ENCODE results near the gene ORM2. TPM values are rescaled to one million over a fixed set of nuclear protein-coding genes. Genes with fewer than 3 reads are reported as not detected.

ORM2 gene
- total and polyA plus RNA-seq, 2 of the 4 experiments (the other 2 are of a cell fraction), result not detected

GRCh38 chr9:114303977-114304376, 25.7 kb upstream of the ORM2 start:
- no peak overlapping the region for H2AFZ ChIP-seq (replicated peaks; ENCODE audit: low read length, poor library complexity)
- H3K9me3 ChIP-seq (ENCODE audit: control insufficient read depth, insufficient read depth, low read length), result no peaks in the 10 kb centered on the region
- H3K79me1 ChIP-seq (ENCODE audit: low read depth in 1 of 2, low read length in 2 of 2), result no peaks in the 10 kb centered on the region
- H2BK15ac ChIP-seq (ENCODE audit: low read depth, low read length), result no peak overlapping the region
- H4K91ac ChIP-seq (ENCODE audit: insufficient read depth, low read depth, low read length), result no peak overlapping the region
- CTCF ChIA-PET, result interaction anchor here (1.1 kb wide), 1 partner anchor 196 kb away, joined by 3 read pairs; no protein-coding TSS in a partner anchor
- H3K4me2 ChIP-seq (ENCODE audit: low read depth, low read length), result no peak overlapping the region
- no peak overlapping the region for H3K4ac ChIP-seq (ENCODE audit: low read depth, low read length)
- no peak overlapping the region for H3K23ac ChIP-seq (ENCODE audit: low read depth, low read length)
- no peak overlapping the region for H4K5ac ChIP-seq (ENCODE audit: low read depth, low read length)
- H2BK120ac ChIP-seq (ENCODE audit: low read depth, low read length), result no peak overlapping the region
- no peak for DNase-seq
- H4K8ac ChIP-seq (ENCODE audit: low read depth in 2 of 2, low read length in 2 of 2), result no peak overlapping the region
- BruUV-seq (replicated peaks), result no TSS peak
- no peak overlapping the region for H2BK5ac ChIP-seq (ENCODE audit: low read depth, low read length, poor library complexity, severe bottlenecking)
- H3K14ac ChIP-seq (replicated peaks; ENCODE audit: low read depth, low read length), result no peak overlapping the region
- H3K4me3 ChIP-seq (ENCODE audit: insufficient read depth, low read depth, low read length), result no peak overlapping the region
- H2AK9ac ChIP-seq (replicated peaks; ENCODE audit: low read depth, low read length, poor library complexity), result no peak overlapping the region
- dilution Hi-C loops (cut with HindIII; ENCODE audit: low sequenced_read_pairs, unreplicated experiment) (no loop called here), in situ Hi-C loops (cut with MboI; ENCODE audit: low sequenced_read_pairs) (no loop called here), intact Hi-C loops (cut with micrococcal nuclease) (no loop called here)
- H3K18ac ChIP-seq (ENCODE audit: low read depth, low read length), result no peak overlapping the region
- no peaks in the 10 kb centered on the region for H3K9me1 ChIP-seq (ENCODE audit: insufficient read depth, low read length)
- POLR2A ChIA-PET (ENCODE audit: unreplicated experiment), result no interaction called here
- peaks cover 3% of the 10 kb centered on the region; the same call in 1 of the 2 replicates for H3K4me1 ChIP-seq (ENCODE audit: control insufficient read depth, insufficient read depth, low read length)
- H2AK5ac ChIP-seq (ENCODE audit: low read depth, low read length), result no peak overlapping the region
- no peak overlapping the region for H3K27ac ChIP-seq (ENCODE audit: insufficient read depth, low read length)
- WGBS, 2 experiments (ENCODE audit: extremely low coverage in 2 of 2, insufficient read length in 1 of 2), result 83% methylated on average over 2 of the region's 4 CpGs; no CpG with 5 or more reads in 1 of the 2 experiments
- H3K56ac ChIP-seq (ENCODE audit: extremely low read depth, insufficient read depth, low read length), result no peak overlapping the region
- H3K36me3 ChIP-seq (ENCODE audit: control insufficient read depth, insufficient read depth, low read length), result peaks cover 27% of the 10 kb centered on the region
- TF ChIP-seq, protein P1, sequence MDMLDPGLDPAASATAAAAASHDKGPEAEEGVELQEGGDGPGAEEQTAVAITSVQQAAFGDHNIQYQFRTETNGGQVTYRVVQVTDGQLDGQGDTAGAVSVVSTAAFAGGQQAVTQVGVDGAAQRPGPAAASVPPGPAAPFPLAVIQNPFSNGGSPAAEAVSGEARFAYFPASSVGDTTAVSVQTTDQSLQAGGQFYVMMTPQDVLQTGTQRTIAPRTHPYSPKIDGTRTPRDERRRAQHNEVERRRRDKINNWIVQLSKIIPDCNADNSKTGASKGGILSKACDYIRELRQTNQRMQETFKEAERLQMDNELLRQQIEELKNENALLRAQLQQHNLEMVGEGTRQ (IDR thresholded peaks at IDR 0.05; ENCODE audit: low read depth, low read length), result no peak
- TF ChIP-seq FOS (IDR thresholded peaks at IDR 0.05; ENCODE audit: low read depth, low read length) (no peak), NFE2L2 (IDR thresholded peaks at IDR 0.05; ENCODE audit: low read depth, low read length) (no peak), POLR2A (IDR thresholded peaks at IDR 0.05; ENCODE audit: low read depth, low read length) (no peak), ELK1 (IDR thresholded peaks at IDR 0.05; ENCODE audit: borderline replicate concordance, low read depth, low read length) (no peak), BHLHE40 (IDR thresholded peaks at IDR 0.05; ENCODE audit: low read depth, low read length) (no peak), RAD21 (IDR thresholded peaks at IDR 0.05; ENCODE audit: low read length) (no peak), RFX5 (IDR thresholded peaks at IDR 0.05; ENCODE audit: low read depth, low read length) (no peak), CHD1 (IDR thresholded peaks at IDR 0.05; ENCODE audit: low read depth, low read length) (no peak), MAZ (IDR thresholded peaks at IDR 0.05; ENCODE audit: borderline replicate concordance, low read depth, low read length) (no peak), MXI1 (IDR thresholded peaks at IDR 0.05; ENCODE audit: borderline replicate concordance, low read depth, low read length) (no peak), CEBPB (IDR thresholded peaks at IDR 0.05; ENCODE audit: low read depth, low read length) (no peak)
- TF ChIP-seq, protein P2, sequence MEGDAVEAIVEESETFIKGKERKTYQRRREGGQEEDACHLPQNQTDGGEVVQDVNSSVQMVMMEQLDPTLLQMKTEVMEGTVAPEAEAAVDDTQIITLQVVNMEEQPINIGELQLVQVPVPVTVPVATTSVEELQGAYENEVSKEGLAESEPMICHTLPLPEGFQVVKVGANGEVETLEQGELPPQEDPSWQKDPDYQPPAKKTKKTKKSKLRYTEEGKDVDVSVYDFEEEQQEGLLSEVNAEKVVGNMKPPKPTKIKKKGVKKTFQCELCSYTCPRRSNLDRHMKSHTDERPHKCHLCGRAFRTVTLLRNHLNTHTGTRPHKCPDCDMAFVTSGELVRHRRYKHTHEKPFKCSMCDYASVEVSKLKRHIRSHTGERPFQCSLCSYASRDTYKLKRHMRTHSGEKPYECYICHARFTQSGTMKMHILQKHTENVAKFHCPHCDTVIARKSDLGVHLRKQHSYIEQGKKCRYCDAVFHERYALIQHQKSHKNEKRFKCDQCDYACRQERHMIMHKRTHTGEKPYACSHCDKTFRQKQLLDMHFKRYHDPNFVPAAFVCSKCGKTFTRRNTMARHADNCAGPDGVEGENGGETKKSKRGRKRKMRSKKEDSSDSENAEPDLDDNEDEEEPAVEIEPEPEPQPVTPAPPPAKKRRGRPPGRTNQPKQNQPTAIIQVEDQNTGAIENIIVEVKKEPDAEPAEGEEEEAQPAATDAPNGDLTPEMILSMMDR (conservative IDR thresholded peaks at IDR 0.05; ENCODE audit: low read depth, low read length), result no peak
- H2BK20ac ChIP-seq (ENCODE audit: low read depth, low read length), result no peak overlapping the region
- H3K27me3 ChIP-seq (ENCODE audit: control insufficient read depth, insufficient read depth, low read length), result no peaks in the 10 kb centered on the region
- ATAC-seq (ENCODE audit: low read depth), result no peak
- no peaks in the 10 kb centered on the region for H4K20me1 ChIP-seq (ENCODE audit: insufficient read depth, low read length)
- no peak overlapping the region for H3K9ac ChIP-seq (ENCODE audit: low read depth, low read length)

All from IMR-90 (cell line).